Measurements from ENCODE around the gene DOCK7.
"Not testable (repeated sequence)": the region's sequence is repeated elsewhere in the genome, so short reads cannot be mapped to it uniquely, and the experiment has no call there.

Gene DOCK7

GRCh38 chr1:62601457-62601856 lies 86.7 kb downstream of the DOCK7 start:
- DNase-seq, result no peak

- no peak for DNase-seq
Observed at GRCh38 chr1:62599044-62599443, 89.1 kb downstream of the DOCK7 start.

GRCh38 chr1:62597281-62597680 lies 90.9 kb downstream of the DOCK7 start, which contains the start of gene ANGPTL3:
Gene ANGPTL3 (plus strand): TSS chr1:62597520. CDS start chr1:62597567, 47 bp downstream.
- no peak for DNase-seq

- no peak for DNase-seq
Observed at GRCh38 chr1:62595647-62596046, 92.5 kb downstream of the DOCK7 start.

- no peak for DNase-seq
Observed at GRCh38 chr1:62593825-62594394, 94.3 kb downstream of the DOCK7 start.

- no peak for DNase-seq
Observed at GRCh38 chr1:62590970-62591368, 97.2 kb downstream of the DOCK7 start.

GRCh38 chr1:62590255-62590969 lies 97.8 kb downstream of the DOCK7 start:
- DNase-seq, result no peak

GRCh38 chr1:62589321-62589720 lies 98.9 kb downstream of the DOCK7 start:
- DNase-seq, result no peak

GRCh38 chr1:62588000-62588399 lies 100.2 kb downstream of the DOCK7 start:
- DNase-seq, result no peak

- no peak for DNase-seq
Observed at GRCh38 chr1:62585469-62586155, 102.6 kb downstream of the DOCK7 start.

- no peak for DNase-seq
Observed at GRCh38 chr1:62573675-62574074, 114.5 kb downstream of the DOCK7 start.

GRCh38 chr1:62572476-62572875 lies 115.7 kb downstream of the DOCK7 start:
- no peak for DNase-seq

GRCh38 chr1:62571517-62571916 lies 116.7 kb downstream of the DOCK7 start:
- DNase-seq, result not testable (repeated sequence)

- DNase-seq, result not testable (repeated sequence)
Observed at GRCh38 chr1:62567926-62568325, 120.3 kb downstream of the DOCK7 start.

- not testable (repeated sequence) for DNase-seq
Observed at GRCh38 chr1:62567182-62567581, 121.0 kb downstream of the DOCK7 start.

GRCh38 chr1:62561306-62561705 lies 126.9 kb downstream of the DOCK7 start:
- no peak for DNase-seq

- DNase-seq, result no peak
Observed at GRCh38 chr1:62544570-62544969, 143.6 kb downstream of the DOCK7 start.

- DNase-seq, result no peak
Observed at GRCh38 chr1:62541048-62541447, 147.1 kb downstream of the DOCK7 start.

GRCh38 chr1:62539028-62539447 lies 149.1 kb downstream of the DOCK7 start:
- no peak for DNase-seq

GRCh38 chr1:62536865-62537264 lies 151.3 kb downstream of the DOCK7 start:
- no peak for DNase-seq

- no peak for DNase-seq
Observed at GRCh38 chr1:62530516-62531154, 157.6 kb downstream of the DOCK7 start.

- no peak for DNase-seq
Observed at GRCh38 chr1:62529227-62529626, 159.0 kb downstream of the DOCK7 start.

GRCh38 chr1:62528015-62528414 lies 160.2 kb downstream of the DOCK7 start:
- no peak for DNase-seq

- not testable (repeated sequence) for DNase-seq
Observed at GRCh38 chr1:62527346-62527745, 160.8 kb downstream of the DOCK7 start.

Measured in cortex of kidney (tissue), 1 donor.